ENCODE measurements around the gene EPM2A. TPM values are rescaled to one million over a fixed set of nuclear protein-coding genes. Genes with fewer than 3 reads are reported as not detected.

The EPM2A gene
- polyA plus RNA-seq, 2 of the 4 experiments (the other 2 are of a cell fraction) = 2.4 to 3.0 TPM

DNA sequence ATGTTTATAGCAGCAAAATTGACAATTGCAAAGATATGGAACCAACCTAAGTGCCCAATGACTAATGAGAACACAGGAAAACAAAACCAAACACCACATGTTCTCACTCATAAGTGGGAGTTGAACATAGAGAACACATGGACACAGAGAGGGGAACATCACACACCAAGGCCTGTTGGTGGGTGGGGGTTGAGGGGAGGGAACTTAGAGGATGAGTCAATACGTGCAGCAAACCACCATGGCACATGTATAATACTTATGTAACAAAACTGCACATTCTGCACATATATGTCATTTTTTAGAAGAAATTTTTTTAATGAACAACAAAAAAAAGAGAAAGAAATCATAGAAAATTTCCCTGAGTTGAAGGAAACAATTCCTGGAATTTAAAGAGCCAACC lies 3.9 kb downstream of the EPM2A start:
- CTCF ChIA-PET = no interaction called here
- 89% methylated on average over 1 of the region's 1 CpG for WGBS (ENCODE audit: missing lambda C conversion rate)
- no peak for DNase-seq (ENCODE audit: low read depth in 1 of 2, low spot score in 1 of 2)
- FAIRE-seq = no peak
- peaks cover 3% of the 10 kb centered on the region; the same call in 1 of the 3 replicates for H3K9me3 ChIP-seq
- H3K4me1 ChIP-seq = peaks cover 8% of the 10 kb centered on the region; the same call in 2 of the 3 replicates
- ATAC-seq = no peak
- H3K4me2 ChIP-seq = no peak overlapping the region
- H3K27ac ChIP-seq = no peak overlapping the region
- TF ChIP-seq USF2 (IDR thresholded peaks at IDR 0.05) = no peak
- TF ChIP-seq HEYL (CRISPR knock-in tag; IDR thresholded peaks at IDR 0.05) = no peak
- TF ChIP-seq HMGXB4 (CRISPR knock-in tag; IDR thresholded peaks at IDR 0.05; ENCODE audit: borderline replicate concordance) = no peak
- POLR2A ChIA-PET = no interaction called here
- H3K4me3 ChIP-seq = no peak overlapping the region

DNA sequence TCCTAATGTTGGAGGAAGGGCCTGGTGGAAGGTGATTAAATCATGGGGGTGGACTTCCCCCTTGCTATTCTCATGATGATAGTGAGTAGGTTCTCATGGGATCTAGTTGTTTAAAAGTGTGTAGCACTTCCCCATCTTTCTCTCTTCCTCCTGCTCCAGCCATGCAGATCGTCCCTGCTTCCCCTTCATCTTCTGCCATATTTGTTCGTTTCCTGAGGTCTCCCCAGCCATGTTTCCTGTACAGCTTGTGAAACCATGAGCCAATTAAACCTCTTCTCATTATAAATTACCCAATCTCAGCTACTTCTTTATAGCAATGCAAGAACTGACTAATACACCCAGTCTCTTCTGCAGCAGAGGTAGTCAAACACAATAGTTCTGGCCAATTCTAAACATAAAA lies 5.4 kb downstream of the EPM2A start:
- 92% methylated on average over 2 of the region's 2 CpGs for WGBS (ENCODE audit: missing lambda C conversion rate)
- CTCF ChIA-PET = no interaction called here

More for the DNA sequence above, 5.4 kb downstream of the EPM2A start:
- ATAC-seq (no peak), FAIRE-seq (no peak), DNase-seq (ENCODE audit: low read depth in 1 of 2, low spot score in 1 of 2) (no peak)
- peaks cover 6% of the 10 kb centered on the region; the same call in 2 of the 3 replicates for H3K4me1 ChIP-seq
- H3K4me2 ChIP-seq = no peak overlapping the region
- no peak overlapping the region for H3K4me3 ChIP-seq
- no peak overlapping the region for H3K27ac ChIP-seq
- TF ChIP-seq BCL3 (IDR thresholded peaks at IDR 0.05) (no peak), TP53 (CRISPR knock-in tag; IDR thresholded peaks at IDR 0.05) (no peak), KDM1A (IDR thresholded peaks at IDR 0.05; ENCODE audit: low read depth) (no peak), REST (IDR thresholded peaks at IDR 0.05) (no peak), EHMT2 (IDR thresholded peaks at IDR 0.05; ENCODE audit: low read depth) (no peak), SREBF2 (IDR thresholded peaks at IDR 0.05) (no peak), ZC3H11A (IDR thresholded peaks at IDR 0.05) (no peak), HEYL (CRISPR knock-in tag; IDR thresholded peaks at IDR 0.05) (no peak), ATOH8 (CRISPR knock-in tag; IDR thresholded peaks at IDR 0.05; ENCODE audit: low read depth) (no peak), CEBPB (IDR thresholded peaks at IDR 0.05) (no peak), ZFP36 (IDR thresholded peaks at IDR 0.05; ENCODE audit: borderline replicate concordance, partially characterized antibody) (no peak), CHD2 (IDR thresholded peaks at IDR 0.05; ENCODE audit: low read length, partially characterized antibody) (no peak), CTCF (IDR thresholded peaks at IDR 0.05) (no peak)
- TF ChIP-seq, protein P1, sequence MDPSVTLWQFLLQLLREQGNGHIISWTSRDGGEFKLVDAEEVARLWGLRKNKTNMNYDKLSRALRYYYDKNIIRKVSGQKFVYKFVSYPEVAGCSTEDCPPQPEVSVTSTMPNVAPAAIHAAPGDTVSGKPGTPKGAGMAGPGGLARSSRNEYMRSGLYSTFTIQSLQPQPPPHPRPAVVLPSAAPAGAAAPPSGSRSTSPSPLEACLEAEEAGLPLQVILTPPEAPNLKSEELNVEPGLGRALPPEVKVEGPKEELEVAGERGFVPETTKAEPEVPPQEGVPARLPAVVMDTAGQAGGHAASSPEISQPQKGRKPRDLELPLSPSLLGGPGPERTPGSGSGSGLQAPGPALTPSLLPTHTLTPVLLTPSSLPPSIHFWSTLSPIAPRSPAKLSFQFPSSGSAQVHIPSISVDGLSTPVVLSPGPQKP (IDR thresholded peaks at IDR 0.05; ENCODE audit: low read depth, low read length) = no peak
- POLR2A ChIA-PET = no interaction called here
- peaks cover 3% of the 10 kb centered on the region; the same call in 1 of the 3 replicates for H3K9me3 ChIP-seq

Data from A549 (cell line).